Measurements from ENCODE around the gene LRRC17.

LRRC17 gene

DNA sequence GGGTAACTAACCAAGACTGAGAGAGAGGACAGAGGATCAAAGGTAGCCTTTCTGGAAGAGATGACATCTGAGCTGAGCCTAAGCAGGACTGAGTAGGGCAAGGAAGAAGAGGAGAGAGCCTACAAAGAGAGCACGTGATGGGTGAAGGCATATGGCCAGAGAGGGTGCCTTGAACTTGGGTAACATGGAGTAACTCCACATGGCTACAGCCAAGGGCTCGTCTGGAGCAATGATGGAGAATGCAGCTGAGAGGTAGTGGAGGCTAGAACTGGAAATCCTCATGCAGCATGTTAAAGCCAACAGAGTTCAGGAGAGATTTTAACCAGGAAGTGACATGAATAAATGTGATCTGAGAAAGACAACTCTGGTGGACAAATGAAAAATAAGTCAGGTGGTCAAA is 77.8 kb downstream of the LRRC17 start:
- no peak for DNase-seq

DNA sequence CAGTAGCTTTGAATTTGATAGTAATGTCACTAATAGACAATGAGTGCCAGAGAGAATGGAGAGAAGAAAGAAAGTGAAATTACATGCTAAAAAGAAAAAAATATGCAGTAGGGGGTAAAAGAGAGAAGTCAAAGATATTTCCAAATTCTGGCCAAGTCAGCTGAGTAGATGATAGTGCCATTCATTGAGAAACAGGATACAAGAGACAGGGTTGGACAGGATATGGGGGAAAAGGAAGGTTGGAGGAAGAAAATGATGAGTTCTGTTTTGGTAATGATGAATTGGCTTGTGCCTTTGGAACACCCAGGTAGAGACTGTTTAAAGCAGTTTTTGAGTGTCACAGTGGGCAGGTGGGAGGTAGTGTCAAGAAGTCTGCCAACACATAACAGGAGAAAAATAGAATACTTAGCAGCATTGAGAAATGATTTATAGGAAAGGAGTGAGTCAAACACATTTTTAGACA is 78.3 kb downstream of the LRRC17 start:
- DNase-seq, result no peak

DNA sequence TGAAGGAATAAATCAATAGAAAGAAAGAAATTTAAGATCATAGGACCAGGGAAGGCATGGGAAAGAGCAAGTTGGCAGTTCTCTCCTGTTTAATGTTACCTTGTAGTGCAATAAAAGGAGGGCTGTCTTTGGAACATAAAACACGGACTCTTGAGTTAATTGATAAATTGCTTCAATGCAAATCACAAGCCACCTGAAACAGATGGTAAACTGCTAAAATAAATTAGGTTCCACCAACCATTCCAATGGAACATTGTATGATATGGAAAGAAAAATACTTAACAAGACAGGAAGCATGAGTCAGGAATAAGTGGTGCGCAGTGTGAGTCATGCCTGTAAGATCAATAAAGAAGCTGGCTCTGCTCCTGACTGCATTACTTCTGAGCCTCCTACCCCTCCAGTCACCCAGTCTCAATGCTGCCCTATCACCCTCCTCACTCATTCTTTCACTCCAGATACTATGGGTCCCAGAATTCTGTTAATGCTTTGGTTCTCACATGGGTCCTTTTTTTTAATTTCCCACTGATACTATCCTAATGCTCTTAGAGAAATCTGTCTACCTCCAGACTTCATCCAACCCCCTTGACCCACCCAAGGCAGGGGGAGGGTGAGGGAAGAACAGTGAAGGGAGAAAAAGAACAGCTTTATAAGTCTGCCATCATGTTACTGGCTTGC is 78.9 kb downstream of the LRRC17 start:
- DNase-seq, result no peak

DNA sequence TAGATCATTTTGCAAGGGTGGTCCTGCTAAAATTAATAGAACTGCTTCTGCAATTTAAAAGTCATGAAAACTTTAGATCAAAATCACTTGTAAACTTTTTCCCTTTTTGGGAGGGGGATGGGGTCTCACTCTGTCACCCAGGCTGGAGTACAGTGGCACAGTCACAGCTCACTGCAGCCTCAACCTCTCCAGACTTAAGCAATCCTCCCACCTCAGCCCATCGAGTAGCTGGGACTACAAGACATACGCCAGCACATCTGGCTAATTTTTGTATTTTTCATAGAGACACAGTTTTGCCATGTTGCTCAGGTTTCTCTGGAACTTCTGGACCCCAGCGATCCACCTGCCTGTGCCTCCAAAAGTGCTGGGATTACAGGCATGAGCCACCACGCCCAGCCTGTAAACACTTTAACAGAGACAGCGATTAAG is 79.7 kb downstream of the LRRC17 start:
- DNase-seq, result no peak

DNA sequence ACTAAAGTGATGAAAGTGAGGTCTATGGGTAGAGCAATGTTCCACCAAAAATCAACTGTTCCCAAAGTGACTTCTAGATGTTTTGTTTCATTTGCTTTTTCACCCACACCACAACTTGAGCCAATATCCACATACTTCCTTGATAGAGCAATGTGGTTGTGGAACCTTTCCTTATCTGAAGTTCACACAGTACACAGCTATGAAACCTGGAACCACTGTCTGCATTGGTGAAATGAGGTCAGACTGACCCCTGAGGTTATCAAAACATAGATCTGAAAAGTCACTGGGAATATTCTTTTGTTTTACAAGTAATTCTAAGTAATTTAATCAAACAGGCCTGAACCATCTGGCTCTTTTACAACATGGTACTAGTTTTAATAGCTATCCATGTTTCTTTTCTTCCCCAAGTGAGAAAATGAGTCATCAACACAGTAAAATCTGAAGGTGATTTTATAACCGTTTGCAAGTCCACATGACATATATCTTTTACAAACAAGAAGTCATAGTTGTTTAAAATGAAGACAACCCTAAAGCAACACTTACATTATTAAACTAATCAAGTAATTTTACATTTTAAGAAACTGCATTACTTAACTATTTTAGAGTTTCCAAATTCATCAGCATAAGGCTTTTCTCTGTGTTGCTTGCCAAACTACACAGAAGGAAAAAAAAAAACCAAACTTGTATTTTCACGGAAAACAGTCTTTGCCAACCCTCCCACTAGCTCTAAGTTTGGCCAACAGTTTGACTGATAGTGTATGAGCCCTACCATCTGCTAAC is 80.3 kb downstream of the LRRC17 start:
- no peak for DNase-seq

DNA sequence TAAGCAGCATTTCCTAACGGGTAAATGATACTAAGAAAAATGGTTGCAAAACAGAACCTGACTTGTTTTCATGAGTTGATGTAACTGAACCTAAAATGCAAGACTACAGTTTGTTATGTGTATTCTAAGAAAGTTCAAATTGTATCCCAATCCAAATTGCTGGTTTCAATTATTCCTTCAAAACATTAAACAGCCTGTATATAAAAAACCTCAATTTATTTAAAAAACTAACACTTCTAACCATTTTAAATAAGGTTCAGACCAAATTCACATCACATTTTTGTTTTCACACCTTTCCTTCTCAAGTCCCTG is 80.9 kb downstream of the LRRC17 start:
- DNase-seq, result no peak

DNA sequence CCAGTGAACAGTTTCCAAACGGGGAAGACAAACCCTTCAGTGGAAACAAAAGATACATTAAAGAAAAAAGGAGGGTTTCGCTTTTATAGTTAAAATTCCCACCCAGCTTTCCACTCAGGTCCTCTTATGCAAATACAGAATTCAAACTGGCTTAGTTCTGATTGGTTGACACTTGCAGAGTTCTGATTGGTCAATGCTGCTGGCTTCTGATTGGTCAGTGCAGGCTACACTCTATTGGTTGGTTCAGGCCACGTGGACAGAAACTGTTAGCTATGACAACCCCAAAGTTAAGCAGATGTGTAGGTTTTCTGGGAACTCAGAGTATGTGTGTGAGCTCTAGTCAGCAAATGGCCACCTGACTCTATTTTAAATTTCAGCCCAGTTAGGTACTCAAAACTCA is 81.8 kb downstream of the LRRC17 start:
- DNase-seq, result no peak
